T-helper 9 cell (primary cell): Measurements from ENCODE around the gene SIX2.

ENCODE experiments used
- DNase-seq: peaks from one replicate; pipeline ENCODE4 v3.0.0-alpha.2; 2020

Gene SIX2

DNA sequence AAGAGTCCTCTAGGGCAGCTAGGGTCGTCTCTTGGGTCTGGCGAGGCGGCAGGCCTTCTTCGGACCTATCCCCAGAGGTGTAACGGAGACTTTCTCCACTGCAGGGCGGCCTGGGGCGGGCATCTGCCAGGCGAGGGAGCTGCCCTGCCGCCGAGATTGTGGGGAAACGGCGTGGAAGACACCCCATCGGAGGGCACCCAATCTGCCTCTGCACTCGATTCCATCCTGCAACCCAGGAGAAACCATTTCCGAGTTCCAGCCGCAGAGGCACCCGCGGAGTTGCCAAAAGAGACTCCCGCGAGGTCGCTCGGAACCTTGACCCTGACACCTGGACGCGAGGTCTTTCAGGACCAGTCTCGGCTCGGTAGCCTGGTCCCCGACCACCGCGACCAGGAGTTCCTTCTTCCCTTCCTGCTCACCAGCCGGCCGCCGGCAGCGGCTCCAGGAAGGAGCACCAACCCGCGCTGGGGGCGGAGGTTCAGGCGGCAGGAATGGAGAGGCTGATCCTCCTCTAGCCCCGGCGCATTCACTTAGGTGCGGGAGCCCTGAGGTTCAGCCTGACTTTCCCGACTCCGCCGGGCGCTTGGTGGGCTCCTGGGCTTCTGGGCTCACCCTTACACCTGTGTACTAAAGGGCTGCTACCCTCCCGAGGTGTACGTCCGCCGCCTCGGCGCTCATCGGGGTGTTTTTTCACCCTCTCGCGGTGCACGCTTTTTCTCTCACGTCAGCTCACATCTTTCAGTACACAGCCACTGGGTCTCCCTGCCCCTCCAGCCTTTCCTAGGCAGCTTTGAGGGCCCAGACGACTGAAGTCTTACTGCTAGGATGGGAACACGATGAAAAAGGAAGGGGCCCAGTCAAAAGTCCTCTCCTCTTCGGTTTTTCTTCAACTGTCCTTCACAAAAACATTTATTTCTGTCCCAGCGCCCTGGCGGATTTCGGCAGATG lies 8.1 kb downstream of the SIX2 start:
- no peak for DNase-seq

- DNase-seq, result no peak
These were observed 8.8 kb downstream of the SIX2 start for GRCh38 chr2:45000341-45000901.

- no peak for DNase-seq
These were observed 9.7 kb downstream of the SIX2 start for GRCh38 chr2:44999540-44999939.

GRCh38 chr2:44997963-44998362 lies 11.3 kb downstream of the SIX2 start:
- no peak for DNase-seq

GRCh38 chr2:44996356-44996755 lies 12.9 kb downstream of the SIX2 start:
- no peak for DNase-seq

DNA sequence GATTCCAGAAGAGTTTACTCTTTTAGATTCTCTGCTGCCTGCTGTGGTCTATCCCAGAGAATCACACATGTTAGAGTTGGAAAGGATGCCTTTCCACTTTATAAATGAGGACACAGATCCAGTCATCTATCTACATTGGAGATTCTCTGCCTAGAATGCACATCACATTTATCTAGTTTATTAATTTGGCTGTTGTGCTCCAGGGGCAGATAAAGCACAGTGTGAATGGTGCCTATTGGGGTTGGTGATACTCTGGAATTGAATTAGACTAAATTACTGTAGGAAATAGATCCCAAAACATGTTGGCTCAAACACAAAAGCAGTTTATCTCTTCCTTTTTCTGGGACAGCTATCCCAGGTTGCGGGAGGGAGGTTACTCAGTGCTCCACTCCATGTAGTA lies 14.9 kb downstream of the SIX2 start:
- DNase-seq, result no peak

DNA sequence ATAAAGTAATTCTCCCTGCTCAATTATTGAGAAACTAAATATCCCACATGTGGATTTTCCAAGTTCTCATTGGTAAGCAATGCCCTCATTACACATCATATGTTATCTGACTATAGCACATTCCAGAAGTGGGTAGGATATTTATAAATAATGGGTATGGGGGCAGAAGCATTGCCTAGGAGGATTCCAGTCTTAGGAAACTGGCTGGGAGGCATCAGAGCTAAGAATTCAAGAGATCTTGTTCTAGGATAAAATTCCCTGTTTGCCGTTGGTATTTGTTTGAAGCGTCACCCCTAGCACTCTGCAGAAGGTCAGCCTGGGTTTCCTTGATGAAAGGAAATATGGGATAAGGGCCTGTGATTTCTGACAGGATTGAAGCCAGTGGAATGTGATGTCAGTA lies 20.1 kb downstream of the SIX2 start:
- no peak for DNase-seq

DNA sequence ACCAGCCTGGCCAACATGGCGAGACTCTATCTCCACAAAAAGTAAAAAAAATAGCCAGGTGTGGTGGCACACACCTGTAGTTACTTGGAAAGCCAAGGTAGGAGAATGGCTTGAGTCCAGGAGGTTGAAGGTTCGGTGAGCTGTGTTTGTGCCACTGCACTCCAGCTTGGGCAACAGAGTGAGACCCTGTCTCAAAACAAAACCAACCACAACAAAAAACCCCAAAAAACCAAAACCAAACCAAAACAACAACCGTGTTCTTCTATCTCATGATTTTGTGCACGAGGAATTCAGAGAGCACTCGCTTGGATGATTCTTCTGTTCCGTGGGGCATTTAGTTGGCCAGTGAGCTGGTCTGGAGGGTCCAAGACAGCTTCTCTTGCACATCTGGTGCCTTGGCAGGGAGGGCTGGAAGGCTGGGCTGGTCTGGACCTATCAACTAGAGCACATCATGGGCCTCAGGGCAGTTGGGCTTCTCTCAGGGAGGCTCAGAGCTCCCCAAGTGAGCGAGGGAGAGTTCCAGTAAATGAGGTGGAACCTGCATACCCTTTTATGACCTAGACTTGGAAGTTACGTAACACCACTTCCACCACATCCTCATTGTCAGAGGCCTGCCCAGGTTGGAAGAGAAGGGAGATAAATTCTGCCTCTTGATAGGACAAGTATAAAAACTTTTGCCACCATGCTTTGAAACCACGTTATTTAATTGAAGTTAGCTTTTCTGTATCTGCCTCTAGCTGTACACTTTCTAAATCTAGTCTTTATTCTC lies 25.2 kb downstream of the SIX2 start:
- no peak for DNase-seq

DNA sequence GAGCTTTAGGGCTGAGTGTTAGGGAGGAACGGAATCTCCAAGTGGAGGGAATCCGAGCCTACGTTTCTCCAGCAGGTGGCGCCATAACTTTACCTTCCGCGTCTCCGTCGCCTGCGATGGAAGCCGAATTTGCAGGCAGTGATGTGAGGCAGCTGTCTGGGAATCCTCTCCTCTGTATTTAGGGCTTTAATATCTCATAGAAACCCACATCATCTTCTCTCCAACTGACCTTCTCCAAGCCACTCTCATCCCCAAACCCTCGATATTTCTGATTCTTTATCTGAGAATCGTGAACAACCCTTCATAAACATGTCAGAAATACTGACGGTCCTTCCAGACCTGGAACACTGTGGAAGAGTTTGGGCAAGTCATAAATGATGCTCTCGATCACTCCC lies 27.5 kb downstream of the SIX2 start:
- DNase-seq, result peak; percentile 59

DNA sequence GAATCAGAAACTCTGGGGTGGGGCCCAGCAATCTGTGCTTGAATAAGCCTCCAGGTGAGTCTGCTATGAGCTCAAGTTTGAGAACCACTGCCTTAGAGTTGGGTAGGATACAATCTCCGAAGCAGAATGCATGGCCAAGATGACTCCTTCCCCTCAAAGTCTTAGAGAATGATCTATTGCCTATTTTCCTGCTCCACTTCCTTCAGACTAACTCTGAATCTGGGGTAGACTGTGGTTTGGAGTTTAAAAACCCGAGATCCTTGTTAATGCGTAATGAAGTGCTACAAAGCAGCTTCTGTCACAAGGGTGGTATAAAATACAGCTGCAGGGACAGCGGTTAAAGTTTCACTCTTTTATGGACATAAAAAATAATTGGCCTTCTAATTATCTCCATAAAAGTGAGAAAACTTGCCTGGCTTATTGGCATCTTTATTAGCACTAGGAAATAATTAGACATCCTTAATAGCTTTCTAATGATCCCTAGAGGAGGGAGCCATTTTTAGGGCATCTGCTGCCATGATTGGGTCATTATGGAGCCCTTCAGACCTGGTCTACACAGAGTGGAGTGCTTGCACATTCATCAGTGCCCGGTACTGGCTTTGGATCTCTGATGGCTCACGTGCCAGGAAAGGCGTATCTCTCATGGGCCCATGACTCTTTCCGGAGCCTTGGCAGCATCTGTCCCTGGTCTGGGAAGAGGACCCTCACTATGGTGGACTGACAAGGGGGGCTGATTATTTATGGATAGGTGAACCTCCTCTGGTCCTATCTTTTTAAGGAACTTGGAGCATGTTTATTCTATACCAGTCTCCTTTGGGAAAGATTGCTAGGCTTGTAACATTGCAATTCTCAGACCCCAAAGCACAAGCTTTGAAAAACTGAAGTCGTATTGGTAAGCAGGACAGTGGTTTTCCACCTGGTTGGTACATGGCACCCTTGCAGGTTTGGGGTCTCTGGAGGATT lies 28.2 kb downstream of the SIX2 start:
- DNase-seq, result no peak

DNA sequence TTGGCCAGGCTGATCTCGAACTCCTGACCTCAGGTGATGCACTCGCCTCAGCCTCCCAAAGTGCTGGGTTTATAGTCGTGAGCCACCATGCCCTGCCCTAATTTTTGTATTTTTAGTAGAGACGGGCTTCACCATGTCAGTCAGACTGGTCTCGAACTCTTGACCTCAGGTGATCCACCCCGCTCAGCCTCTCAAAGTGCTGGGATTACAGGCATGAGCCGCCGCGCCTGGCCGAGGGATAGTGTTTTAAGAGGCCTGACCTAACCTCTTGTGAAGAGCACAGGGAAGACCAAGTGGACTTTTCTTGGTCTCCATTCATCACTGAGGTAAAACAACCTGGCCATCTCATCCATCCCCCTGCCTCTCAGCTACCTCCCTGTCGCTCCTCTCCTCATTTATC lies 29.7 kb downstream of the SIX2 start:
- no peak for DNase-seq

- no peak for DNase-seq
These were observed 33.4 kb downstream of the SIX2 start for GRCh38 chr2:44975571-44976450.

DNA sequence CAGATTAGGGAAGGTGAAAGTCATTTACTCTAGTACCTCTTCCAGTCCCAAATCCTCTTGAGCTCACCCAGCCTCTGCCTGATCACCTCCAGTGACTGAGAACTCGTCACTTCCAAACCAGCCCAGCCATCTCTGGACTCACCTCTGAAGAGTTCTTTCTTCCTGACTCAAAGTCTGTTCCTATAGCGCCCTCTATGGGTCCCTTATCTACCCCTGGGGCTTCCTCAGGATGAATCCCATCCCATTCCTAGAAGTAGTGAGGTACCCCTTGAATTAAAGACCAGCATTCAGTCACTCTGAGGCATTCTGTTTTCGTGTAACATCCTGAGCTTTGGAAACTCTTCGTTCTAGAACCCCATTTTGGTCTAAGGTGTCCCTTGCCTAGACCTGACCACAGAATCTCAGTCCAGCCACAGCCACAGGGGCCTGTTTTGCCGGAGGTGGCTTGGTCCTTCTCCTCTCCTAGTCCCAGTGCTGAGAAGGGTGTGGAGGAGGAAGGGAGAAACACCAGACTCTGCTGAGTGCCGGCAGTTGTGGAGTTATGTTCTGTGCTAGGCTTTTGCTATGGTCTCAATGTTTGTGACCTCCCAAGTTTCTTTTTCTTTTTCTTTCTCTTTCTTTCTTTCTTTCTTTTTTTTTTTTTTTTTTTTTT lies 35.1 kb downstream of the SIX2 start:
- no peak for DNase-seq

DNA sequence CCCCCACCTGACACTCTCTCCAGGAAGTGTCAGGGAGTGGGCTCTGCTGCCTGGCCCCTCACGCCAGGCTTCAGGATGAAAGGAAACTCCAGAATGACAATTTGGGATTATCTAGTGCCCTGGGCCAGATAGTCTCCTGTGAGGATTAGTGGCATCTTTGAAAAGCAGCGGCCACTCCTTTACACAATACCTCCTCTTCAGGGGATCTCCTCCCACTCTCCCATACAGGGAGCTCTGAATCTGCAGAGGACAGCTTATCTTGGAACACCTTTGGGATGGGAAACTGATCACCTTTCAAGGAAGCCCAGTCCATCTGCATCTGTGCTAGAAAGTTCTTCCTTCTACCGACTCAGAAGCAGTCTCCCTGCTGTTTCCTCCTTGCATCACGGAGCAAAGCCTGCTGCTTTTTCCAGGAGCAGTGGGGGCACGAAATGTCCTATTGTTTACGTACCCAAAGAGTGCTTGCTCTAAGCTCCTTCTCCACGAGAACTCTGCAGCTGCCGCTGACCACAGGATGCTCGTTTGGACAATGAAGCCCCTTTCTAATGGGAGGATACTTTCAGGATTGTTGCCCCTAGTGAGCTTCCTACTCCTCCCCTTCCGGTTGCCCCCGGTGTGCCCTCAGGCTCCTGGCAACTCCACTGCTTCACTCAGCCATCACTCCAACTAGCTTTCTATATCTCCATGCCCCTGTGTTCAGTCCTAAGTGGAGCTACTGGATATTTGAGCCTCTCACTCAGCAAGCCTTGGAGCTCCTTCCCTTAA lies 36.3 kb downstream of the SIX2 start:
- DNase-seq, result no peak

GRCh38 chr2:44970846-44971450 lies 38.3 kb downstream of the SIX2 start:
- DNase-seq, result no peak

GRCh38 chr2:44969936-44970335 lies 39.3 kb downstream of the SIX2 start:
- DNase-seq, result no peak

- DNase-seq, result no peak
These were observed 41.4 kb downstream of the SIX2 start for GRCh38 chr2:44967727-44968432.

GRCh38 chr2:44967056-44967455 lies 42.2 kb downstream of the SIX2 start:
- no peak for DNase-seq

GRCh38 chr2:44965684-44966083 lies 43.6 kb downstream of the SIX2 start:
- no peak for DNase-seq
